Bronchial epithelial cell (primary cell): ENCODE results near the gene XIRP2. TPM values are rescaled to one million over a fixed set of nuclear protein-coding genes. Genes with fewer than 3 reads are reported as not detected.
A peak's percentile ranks its signal among the peaks of the same experiment; 100 is the strongest.

Experiments used
- DNase-seq: peaks from one replicate; pipeline ENCODE4 v3.0.0-alpha.2; 2010; ENCODE audit warnings: low read depth
- FAIRE-seq: peaks from 2 replicates; lab custom pipeline; 2011; peaks lifted over from hg19 to GRCh38; lab: Jason Lieb, UNC
- H3K27me3 ChIP-seq: 2 replicates; pipeline ENCODE4 v1.5.1; 2011; ENCODE audit warnings: low read length; ENCODE audit not compliant: control insufficient read depth, insufficient read depth
- H3K36me3 ChIP-seq: 2 replicates; pipeline ENCODE4 v1.5.1; 2011; ENCODE audit warnings: low read length; ENCODE audit not compliant: control insufficient read depth, insufficient read depth
- H3K4me3 ChIP-seq: 2 replicates; pipeline ENCODE4 v1.5.1; 2011; ENCODE audit warnings: mild to moderate bottlenecking, low read depth, low read length, control low read depth
- total RNA-seq: library from RNA; depleted of rRNA; stranded (reverse); fragments of >200 nt; gene quantifications from 2 replicates; pipeline ENCODE4 v1.2.1, GENCODE V29; 2014
- TF ChIP-seq, protein P1 (sequence below): IDR thresholded peaks from 2 replicates; pipeline ENCODE4 v1.5.1; 2011; ENCODE audit warnings: mild to moderate bottlenecking, moderate library complexity, low read length, control low read depth, inconsistent platforms; ENCODE audit not compliant: insufficient read depth, severe bottlenecking

The XIRP2 gene
- total RNA-seq, 1 donor from 2014 or later: not detected

DNA sequence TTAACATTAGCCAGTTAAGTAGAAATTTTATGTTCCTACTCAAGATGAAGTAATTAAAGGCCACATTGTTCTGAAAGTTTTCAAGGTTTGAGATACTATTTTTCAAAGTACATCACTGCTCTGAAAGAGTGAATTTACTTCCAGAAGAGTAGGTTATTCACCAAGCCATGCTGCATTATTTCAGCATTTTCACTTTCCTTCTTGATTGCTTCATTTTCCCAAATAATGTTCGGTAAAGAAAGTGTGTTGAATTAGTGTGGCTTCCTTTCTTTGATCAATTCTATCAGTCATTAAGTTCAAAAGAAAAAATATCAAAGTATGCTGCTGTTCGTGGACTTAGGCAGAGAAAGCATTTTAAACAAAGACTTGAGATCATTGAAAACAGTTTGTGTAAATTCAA, 310.3 kb downstream of the XIRP2 start:
- H3K27me3 ChIP-seq: no peaks in the 10 kb centered on the region
- no peaks in the 10 kb centered on the region for H3K36me3 ChIP-seq
- no peak for DNase-seq
- TF ChIP-seq, protein P1, sequence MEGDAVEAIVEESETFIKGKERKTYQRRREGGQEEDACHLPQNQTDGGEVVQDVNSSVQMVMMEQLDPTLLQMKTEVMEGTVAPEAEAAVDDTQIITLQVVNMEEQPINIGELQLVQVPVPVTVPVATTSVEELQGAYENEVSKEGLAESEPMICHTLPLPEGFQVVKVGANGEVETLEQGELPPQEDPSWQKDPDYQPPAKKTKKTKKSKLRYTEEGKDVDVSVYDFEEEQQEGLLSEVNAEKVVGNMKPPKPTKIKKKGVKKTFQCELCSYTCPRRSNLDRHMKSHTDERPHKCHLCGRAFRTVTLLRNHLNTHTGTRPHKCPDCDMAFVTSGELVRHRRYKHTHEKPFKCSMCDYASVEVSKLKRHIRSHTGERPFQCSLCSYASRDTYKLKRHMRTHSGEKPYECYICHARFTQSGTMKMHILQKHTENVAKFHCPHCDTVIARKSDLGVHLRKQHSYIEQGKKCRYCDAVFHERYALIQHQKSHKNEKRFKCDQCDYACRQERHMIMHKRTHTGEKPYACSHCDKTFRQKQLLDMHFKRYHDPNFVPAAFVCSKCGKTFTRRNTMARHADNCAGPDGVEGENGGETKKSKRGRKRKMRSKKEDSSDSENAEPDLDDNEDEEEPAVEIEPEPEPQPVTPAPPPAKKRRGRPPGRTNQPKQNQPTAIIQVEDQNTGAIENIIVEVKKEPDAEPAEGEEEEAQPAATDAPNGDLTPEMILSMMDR: no peak
- FAIRE-seq: no peak
- H3K4me3 ChIP-seq: no peak overlapping the region

DNA sequence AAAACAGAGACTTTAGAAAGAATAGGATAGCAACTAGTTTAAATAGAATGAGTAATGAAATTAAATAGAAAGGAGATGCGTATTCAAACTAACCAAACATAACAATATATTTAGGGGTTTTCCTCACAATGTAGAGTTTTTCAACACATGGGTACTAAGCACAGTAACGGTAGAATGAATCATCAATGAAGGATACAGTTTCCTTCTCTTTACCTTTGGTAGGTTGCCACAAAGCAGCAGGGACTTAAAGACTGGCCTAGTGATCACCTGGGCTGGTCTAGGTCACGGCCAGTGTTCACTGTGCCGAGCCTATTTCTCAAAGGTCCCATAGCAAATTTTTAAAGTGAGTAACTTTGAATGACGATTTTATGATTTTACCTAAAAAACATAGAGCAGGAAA, 311.7 kb downstream of the XIRP2 start:
- DNase-seq: peak; percentile 26
- Histone ChIP-seq H3K27me3 (no peaks in the 10 kb centered on the region), H3K36me3 (no peaks in the 10 kb centered on the region), H3K4me3 (no peak overlapping the region)
- TF ChIP-seq, protein P1: no peak
- FAIRE-seq: no peak

DNA sequence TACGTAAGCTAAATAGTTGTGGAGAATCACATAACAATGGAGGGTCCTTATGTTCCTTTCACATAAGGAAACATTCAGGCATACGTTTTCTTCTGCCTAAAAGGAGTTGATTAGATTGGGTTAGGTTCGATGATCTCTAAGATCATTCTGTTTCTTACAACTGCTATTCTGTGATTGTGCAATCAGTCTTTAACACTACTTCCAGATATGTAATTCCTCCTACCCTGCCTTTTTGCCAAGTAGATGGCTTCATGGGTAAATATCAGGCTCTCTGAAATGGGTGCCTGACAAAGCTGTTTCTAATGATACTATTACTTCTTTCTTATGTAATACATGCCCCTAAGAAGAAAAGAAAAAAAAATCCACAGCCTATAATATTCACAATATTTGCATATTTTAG, 321.5 kb downstream of the XIRP2 start:
- FAIRE-seq (no peak), DNase-seq (peak; percentile 11)
- Histone ChIP-seq H3K36me3 (no peaks in the 10 kb centered on the region), H3K27me3 (no peaks in the 10 kb centered on the region), H3K4me3 (no peak overlapping the region)
- TF ChIP-seq, protein P1: no peak

DNA sequence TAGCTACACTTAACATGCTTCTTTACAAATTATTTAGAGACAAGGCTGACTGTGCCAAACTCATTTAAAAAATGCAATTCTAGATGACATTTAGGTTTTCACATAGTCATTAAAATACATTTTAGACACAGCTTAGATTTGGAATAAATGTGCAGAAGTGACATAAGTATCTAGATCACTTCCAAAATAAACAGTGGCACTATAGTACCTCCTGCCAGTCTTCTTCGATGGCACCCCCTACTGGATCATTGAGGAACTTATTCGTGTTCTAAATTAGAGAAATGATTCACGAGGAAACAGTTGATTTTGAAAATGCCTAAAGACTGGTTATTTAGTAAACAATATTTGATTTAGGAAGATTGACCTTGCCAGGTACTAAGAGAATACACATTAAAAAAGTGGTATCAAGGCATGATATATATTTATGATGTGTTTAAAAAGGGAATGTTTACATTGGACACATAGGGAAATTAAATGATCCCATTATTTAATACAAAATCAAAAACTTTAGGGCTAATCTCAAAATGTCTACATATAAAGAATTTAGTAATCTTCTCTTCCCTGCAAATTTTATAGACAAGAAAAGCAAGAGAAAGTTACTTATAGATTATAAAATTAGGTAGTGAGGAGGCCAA, 323.9 kb downstream of the XIRP2 start:
- Histone ChIP-seq H3K27me3 (no peaks in the 10 kb centered on the region), H3K36me3 (no peaks in the 10 kb centered on the region), H3K4me3 (no peak overlapping the region)
- TF ChIP-seq, protein P1: peak; percentile 56
- DNase-seq (peak; percentile 59), FAIRE-seq (no peak)

DNA sequence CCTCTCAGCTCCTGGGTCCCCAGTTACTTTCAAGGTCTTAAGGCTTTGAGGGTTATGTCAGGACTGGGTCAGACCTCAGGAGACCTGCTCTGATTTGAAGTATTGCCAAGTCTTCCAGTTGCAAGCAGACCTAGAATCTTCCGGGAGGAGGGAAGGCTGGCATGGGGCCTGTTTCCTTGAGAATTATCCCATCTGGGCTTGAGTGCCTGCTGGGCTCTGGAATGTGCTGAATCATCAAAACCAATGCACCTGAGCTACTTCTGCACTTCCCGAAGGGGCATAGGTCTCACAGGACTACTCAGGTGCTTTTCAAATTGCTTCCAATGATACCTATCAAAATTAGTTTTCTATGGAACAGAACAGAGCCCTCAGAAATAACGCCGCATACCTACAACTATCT, 327.3 kb downstream of the XIRP2 start:
- Histone ChIP-seq H3K27me3 (no peaks in the 10 kb centered on the region), H3K36me3 (no peaks in the 10 kb centered on the region), H3K4me3 (no peak overlapping the region)
- TF ChIP-seq, protein P1: no peak
- FAIRE-seq (no peak), DNase-seq (no peak)

DNA sequence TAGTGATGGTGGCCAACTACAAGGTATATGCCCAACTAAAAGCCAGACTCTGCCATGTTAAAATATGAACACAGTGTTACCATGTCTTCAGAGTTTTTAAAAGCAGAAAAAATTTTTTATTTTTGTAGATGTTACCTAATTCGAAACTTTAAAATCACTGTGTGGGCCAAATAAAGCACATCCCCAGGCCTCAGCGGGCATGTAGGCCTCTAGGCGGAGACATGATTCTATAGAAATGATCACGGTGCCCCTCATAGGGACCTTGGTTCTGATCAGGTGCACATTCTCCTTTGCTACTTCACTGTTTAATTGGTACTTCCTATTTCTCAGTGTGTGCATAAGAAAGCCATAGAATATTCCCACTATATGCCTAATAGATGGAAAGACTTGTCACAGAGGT, 349.2 kb downstream of the XIRP2 start:
- Histone ChIP-seq H3K4me3 (no peak overlapping the region), H3K27me3 (peaks cover 1% of the 10 kb centered on the region), H3K36me3 (no peaks in the 10 kb centered on the region)
- DNase-seq (no peak), FAIRE-seq (no peak)
- TF ChIP-seq, protein P1: no peak
